Astrocyte of the cerebellum (primary cell): ENCODE measurements around the gene ST14.
"Not testable (repeated sequence)": the region's sequence is repeated elsewhere in the genome, so short reads cannot be mapped to it uniquely, and the experiment has no call there.

Experiments used
- DNase-seq: peaks from one replicate; pipeline ENCODE4 v3.0.0-alpha.2; 2011; ENCODE audit warnings: low read depth
- H3K4me3 ChIP-seq: 2 replicates; pipeline ENCODE4 v1.5.1; 2011; ENCODE audit warnings: mild to moderate bottlenecking, low read depth, low read length, moderate library complexity
- CTCF ChIP-seq: IDR thresholded peaks from 2 replicates; pipeline ENCODE4 v1.5.1; 2012; ENCODE audit warnings: low read length, low read depth, moderate library complexity, mild to moderate bottlenecking; ENCODE audit errors: missing control alignments
- in situ Hi-C: cut with HindIII; loops from 2 replicates; pipeline ENCODE4 v1.10.0; 2017; ENCODE audit warnings: low sequenced_read_pairs

The ST14 gene

GRCh38 chr11:130234315-130234714 is 74.7 kb downstream of the ST14 start:
- in situ Hi-C loops = no loop called here
- no peak for TF ChIP-seq CTCF
- DNase-seq = no peak
- no peak overlapping the region for H3K4me3 ChIP-seq

DNA sequence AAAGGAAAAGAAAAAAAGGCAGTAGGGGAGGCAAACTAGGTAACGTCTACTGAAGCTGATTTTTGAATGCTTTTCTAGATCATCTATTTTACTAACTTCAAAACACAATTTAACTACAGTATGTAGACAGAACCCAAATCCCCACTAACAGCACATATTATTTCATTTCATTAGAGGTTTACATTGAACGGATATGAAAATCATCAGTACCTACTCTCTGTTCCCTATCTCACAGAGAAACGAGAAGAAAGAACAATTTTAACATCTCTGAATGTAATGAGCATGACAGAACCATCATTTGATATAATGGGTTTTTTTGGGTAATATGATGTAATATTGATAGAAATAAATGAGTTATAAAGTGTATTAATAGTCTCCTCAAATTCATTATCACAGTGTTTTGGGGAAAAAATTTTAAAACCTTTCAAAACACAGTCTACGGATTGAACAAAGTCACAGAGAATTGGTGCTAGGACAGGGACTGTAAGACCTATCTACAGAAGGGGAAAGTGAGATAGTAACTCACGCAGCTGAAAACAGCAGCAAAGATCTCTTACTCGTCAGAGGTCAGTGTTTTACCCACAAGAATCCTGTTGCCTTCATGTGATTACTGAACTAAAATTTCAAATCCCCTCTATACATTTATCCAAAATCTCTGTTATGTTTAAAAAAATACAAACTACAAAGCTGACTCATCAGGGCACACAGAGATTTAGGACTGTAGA is 77.9 kb downstream of the ST14 start:
- in situ Hi-C loops = no loop called here
- DNase-seq = no peak
- TF ChIP-seq CTCF = no peak

GRCh38 chr11:130241713-130242112 is 82.1 kb downstream of the ST14 start:
- no peak for DNase-seq
- in situ Hi-C loops = no loop called here
- no peak for TF ChIP-seq CTCF
- no peak overlapping the region for H3K4me3 ChIP-seq

More for the DNA sequence above, 77.9 kb downstream of the ST14 start:
- no peak overlapping the region for H3K4me3 ChIP-seq

DNA sequence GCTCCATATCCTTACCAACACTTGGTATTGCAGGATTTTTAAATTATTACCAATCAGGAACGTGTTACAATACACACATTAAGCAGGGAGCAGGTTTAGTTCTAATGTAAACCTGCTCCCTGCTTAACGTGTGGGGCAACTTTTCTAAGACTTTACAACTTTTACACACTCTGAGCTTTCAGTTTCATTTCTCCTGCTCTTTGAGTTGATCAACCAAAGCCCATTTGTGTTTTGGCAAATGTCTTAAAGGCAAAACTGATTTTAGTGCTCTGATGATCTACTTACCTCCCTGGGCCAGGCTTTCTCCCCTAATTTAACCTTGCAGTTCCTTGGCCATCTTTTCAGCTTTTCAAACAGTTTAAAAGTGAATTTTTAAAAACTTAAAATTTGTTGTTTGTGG is 84.2 kb downstream of the ST14 start:
- no peak for DNase-seq
- no peak for TF ChIP-seq CTCF
- in situ Hi-C loops = no loop called here
- H3K4me3 ChIP-seq = no peak overlapping the region

GRCh38 chr11:130244848-130245247 is 85.3 kb downstream of the ST14 start:
- DNase-seq = no peak
- TF ChIP-seq CTCF = no peak
- in situ Hi-C loops = no loop called here
- H3K4me3 ChIP-seq = no peak overlapping the region

DNA sequence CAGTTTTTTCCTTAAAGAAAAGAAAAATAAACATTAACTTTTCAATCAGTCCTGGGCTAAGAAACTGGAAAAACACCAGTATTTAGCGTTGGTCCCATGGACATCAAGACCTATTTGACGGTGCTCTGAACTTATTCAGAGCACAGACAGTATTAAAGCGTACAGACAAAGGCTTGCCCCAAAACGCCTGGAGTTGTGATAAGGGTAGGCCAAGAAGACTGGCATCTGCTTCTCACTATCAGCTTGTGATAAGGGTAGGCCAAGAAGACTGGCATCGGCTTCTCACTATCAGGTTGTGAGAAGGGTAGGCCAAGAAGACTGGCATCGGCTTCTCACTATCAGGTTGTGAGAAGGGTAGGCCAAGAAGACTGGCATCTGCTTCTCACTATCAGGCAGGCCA is 85.8 kb downstream of the ST14 start:
- in situ Hi-C loops, H3K4me3 ChIP-seq, DNase-seq: not testable (repeated sequence)

- in situ Hi-C loops = no loop called here
- no peak for TF ChIP-seq CTCF
- no peak overlapping the region for H3K4me3 ChIP-seq
- no peak for DNase-seq
Measured at GRCh38 chr11:130246270-130246669, 86.7 kb downstream of the ST14 start.
